ENCODE data around the gene ZMYM2.
"Not testable (repeated sequence)": the region's sequence is repeated elsewhere in the genome, so short reads cannot be mapped to it uniquely, and the experiment has no call there.

The ZMYM2 gene

GRCh38 chr13:19982447-19983043 is 24.0 kb downstream of the ZMYM2 start:
- DNase-seq (ENCODE audit: low read depth in 3 of 3), result no peak

DNA sequence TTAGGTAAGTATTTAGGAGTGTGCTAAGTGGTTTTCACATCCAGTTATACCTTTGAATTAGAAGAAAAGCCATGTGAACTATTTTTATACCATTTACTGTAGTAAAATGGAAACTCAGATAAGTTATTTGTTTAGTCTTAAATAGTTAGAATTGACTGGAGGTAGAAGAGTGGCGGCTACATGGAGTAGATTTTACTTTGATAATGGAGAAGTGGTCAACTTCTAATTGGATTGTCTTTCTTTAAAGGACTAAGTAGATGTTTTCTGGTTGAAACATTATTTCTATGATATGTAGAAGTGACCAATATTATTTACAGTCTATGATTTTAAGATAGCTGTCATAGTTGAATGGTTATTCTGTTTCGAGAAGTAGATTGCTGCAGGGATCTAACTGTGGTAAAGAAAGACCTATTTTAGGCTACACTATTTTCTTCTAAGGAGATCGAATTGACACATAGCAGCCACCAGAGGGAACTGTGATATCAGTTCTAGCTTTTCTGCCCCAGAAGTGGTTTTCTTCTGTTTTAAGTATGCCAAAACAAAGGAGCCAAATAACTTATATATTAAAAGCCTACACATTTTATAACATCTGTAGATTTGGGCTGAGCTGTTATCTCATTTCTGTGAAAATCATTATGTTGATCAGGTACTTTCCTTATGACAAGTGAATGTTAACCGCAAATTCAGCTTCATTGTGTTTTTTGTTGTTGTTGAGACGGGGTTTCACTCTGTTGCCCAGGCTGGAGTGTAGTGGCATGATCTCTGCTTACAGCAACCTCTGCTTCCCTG is 26.1 kb downstream of the ZMYM2 start:
- no peak for DNase-seq (ENCODE audit: low read depth in 3 of 3)

- DNase-seq (ENCODE audit: low read depth in 3 of 3), result no peak
These were observed 26.7 kb downstream of the ZMYM2 start for GRCh38 chr13:19985219-19985556.

- no peak for DNase-seq (ENCODE audit: low read depth in 3 of 3)
These were observed 33.0 kb downstream of the ZMYM2 start for GRCh38 chr13:19991531-19991930.

DNA sequence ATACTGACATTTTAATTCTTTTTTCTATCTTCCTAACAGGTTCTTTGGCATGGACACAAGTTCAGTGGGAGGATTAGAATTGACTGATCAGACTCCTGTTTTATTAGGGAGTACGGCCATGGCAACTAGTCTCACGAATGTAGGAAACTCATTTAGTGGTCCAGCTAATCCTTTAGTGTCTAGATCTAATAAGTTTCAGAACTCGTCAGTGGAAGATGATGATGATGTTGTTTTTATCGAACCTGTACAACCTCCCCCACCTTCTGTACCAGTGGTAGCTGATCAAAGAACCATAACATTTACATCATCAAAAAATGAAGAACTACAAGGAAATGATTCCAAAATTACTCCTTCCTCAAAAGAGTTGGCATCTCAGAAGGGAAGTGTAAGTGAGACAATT is 34.5 kb downstream of the ZMYM2 start:
- no peak for DNase-seq (ENCODE audit: low read depth in 3 of 3)

DNA sequence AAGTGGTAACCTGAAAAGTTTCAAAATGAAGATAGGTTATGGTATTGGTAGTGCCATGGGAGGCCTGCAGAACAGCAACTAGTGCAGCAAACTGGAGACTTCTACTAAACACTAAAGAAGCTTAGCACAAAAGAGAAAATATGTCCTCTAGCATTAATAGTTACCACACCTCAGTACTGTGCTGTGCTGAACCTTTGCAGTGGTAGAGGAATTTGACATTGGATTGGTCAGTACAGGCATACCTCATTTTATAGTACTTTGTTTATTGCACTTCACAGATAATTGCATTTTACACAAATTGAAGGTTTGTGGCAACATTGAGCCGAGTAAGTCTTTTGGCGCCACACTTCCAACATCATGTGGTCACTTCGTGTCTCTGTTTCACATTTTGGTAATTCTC is 40.4 kb downstream of the ZMYM2 start:
- DNase-seq (ENCODE audit: low read depth in 3 of 3), result no peak

DNA sequence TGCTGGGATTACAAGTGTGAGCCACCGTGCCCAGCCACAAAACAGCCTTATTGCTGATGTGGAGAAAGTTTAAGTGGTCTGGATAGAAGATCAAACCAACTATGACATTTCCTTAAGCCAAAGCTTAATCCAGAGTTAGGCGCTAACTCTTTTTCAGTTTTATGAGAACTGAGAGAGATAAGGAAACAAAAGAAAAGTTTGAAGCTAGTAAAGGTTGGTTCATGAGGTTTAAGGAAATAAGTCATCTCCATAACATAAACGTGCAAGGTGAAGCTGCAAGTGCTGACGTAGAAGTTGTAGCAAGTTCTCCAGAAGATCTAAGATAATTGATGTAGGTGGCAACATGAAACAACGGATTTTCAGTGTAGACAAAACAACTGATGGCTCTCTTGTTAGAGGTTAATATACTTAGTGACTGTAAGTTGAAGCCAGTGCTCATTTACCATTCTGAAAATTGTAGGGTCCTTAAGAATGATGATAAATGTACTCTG is 41.6 kb downstream of the ZMYM2 start:
- no peak for DNase-seq (ENCODE audit: low read depth in 3 of 3)

- DNase-seq (ENCODE audit: low read depth in 3 of 3), result no peak
These were observed 43.1 kb downstream of the ZMYM2 start for GRCh38 chr13:20001366-20002190.

- no peak for DNase-seq (ENCODE audit: low read depth in 3 of 3)
These were observed 44.3 kb downstream of the ZMYM2 start for GRCh38 chr13:20002787-20003186.

DNA sequence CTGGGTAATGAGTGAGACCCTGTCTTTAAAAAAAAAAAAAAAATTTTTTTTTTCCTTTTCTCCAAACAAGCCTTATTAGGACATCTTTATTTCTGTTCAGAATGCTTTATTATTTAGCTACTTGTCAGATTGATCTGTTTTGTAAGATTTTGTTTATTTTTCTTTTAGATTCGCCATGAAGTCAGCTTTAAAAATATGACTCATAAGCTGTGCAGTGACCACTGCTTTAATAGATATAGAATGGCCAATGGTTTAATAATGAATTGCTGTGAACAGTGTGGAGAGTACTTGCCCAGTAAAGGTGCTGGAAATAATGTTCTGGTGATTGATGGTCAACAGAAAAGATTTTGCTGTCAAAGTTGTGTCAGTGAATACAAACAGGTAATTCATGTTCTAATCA is 47.7 kb downstream of the ZMYM2 start:
- DNase-seq (ENCODE audit: low read depth in 3 of 3), result no peak

- DNase-seq (ENCODE audit: low read depth in 3 of 3), result no peak
These were observed 57.2 kb downstream of the ZMYM2 start for GRCh38 chr13:20015763-20016162.

GRCh38 chr13:20016649-20017364 is 58.3 kb downstream of the ZMYM2 start:
- no peak for DNase-seq (ENCODE audit: low read depth in 3 of 3)

GRCh38 chr13:20017365-20017711 is 58.8 kb downstream of the ZMYM2 start:
- DNase-seq (ENCODE audit: low read depth in 3 of 3), result no peak

- DNase-seq (ENCODE audit: low read depth in 3 of 3), result no peak
These were observed 60.5 kb downstream of the ZMYM2 start for GRCh38 chr13:20019043-20019442.

DNA sequence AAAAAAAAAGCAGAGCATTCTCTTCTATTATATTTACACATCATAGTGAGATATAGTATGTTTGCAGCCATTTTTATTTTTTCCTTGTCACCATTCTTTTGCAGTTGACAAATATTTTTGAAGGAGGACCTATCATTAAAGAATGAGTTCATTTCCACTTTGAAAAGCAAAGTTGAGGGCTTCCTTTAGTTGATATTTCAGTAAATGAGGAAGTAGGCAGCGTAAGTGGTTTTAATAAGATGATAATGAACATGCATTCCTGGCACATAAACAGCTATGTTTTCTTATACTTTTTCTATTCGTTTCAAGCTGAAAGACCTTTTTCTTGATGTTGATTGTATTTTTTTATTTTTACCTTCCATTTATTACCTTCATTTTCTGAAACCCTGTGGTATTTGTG is 66.2 kb downstream of the ZMYM2 start:
- no peak for DNase-seq (ENCODE audit: low read depth in 3 of 3)

DNA sequence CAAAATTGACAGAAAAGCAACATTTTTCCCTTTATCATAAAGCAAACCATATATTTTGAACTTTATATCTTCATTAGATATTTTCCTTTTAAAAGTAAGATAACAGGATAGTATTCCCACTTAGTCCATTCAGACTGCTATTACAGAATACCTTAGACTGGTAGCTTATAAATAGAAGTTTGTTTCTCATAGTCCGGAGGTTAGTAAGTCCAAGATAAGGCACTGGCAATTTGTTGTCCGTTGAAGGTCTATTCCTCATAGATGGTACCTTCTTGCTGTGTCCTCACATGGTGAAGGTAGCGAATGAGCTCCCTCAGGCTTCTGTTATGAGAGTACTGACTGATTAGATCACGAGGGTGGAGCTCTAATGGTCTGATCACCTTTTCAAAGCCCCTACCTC is 70.4 kb downstream of the ZMYM2 start:
- DNase-seq (ENCODE audit: low read depth in 3 of 3), result no peak

GRCh38 chr13:20033486-20033885 is 75.0 kb downstream of the ZMYM2 start:
- DNase-seq (ENCODE audit: low read depth in 3 of 3), result no peak

DNA sequence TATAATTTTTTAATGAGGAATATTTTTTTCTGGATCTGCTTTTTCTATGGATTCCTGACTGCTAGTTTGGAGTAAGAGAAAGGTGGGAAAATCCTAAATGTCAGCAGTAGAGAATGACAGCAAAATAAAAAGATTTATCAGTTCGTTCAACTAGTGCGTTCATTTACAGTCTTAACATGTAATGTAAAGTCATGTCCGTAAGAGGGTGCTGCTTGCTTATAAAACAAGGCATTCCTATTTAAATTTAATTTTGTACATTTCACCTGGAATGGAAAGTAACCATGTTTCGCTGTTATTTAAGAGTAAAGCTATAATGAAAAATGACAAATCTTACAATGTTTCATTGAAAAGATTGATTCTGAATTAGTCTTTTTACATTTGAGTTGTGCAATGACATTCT is 76.6 kb downstream of the ZMYM2 start:
- no peak for DNase-seq (ENCODE audit: low read depth in 3 of 3)

- DNase-seq (ENCODE audit: low read depth in 3 of 3), result no peak
These were observed 79.4 kb downstream of the ZMYM2 start for GRCh38 chr13:20037908-20038307.

DNA sequence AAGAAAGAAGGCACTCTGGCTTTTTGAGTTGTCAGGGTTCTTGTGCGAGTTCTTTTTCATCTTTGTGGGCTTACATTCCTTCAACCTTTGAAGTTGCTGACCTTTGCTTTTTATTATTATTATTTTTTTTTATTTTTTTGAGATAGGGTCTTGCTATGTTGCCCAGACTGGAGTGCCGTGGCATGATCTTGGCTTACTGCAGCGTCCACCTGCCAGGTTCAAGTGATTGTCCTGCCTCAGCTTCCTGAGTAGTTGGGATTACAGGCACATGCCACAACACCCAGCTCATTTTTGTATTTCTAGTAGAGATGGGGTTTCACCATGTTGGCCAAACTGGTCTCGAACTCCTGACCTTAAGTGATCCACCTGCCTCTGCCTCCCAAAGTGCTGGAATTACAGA is 84.1 kb downstream of the ZMYM2 start:
- DNase-seq (ENCODE audit: low read depth in 3 of 3), result not testable (repeated sequence)

GRCh38 chr13:20043207-20043925 is 84.8 kb downstream of the ZMYM2 start:
- no peak for DNase-seq (ENCODE audit: low read depth in 3 of 3)

DNA sequence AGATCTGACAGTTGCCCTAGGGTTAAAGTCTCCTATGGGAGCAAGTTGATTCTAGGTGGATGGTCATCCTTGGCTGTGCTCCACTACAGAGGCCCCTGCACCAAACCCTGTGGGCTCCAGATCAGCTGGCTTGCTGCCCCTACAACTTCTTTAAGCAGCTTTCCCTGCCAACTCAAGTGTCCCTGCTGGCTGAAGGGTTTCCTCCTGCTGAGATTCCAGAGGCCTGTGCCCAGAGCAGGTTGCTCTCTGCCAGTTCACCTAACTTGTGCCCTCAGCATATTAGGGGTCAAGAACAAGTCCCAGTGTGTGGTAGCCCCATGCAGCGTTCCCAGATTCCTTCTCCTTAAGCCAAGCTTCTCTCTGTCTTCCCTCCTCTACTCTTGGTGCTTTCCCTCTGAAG is 85.6 kb downstream of the ZMYM2 start:
- no peak for DNase-seq (ENCODE audit: low read depth in 3 of 3)
